ENCODE data around the gene RASGRF1.

RASGRF1 gene

GRCh38 chr15:78921940-78922339, 168.6 kb downstream of the RASGRF1 start:
- no peak overlapping the region for H3K4me3 ChIP-seq (ENCODE audit: control insufficient read depth, low read depth, low read length)

GRCh38 chr15:78921517-78921916, 169.1 kb downstream of the RASGRF1 start:
- no peak for TF ChIP-seq CTCF (conservative IDR thresholded peaks at IDR 0.05; ENCODE audit: control insufficient read depth, insufficient read depth, low read depth, low read length)
- no peak for DNase-seq (ENCODE audit: low read depth)
- no peak overlapping the region for H3K4me3 ChIP-seq (ENCODE audit: control insufficient read depth, low read depth, low read length)

More at GRCh38 chr15:78921940-78922339, 168.6 kb downstream of the RASGRF1 start:
- TF ChIP-seq CTCF (conservative IDR thresholded peaks at IDR 0.05; ENCODE audit: control insufficient read depth, insufficient read depth, low read depth, low read length), result no peak
- DNase-seq (ENCODE audit: low read depth), result no peak

DNA sequence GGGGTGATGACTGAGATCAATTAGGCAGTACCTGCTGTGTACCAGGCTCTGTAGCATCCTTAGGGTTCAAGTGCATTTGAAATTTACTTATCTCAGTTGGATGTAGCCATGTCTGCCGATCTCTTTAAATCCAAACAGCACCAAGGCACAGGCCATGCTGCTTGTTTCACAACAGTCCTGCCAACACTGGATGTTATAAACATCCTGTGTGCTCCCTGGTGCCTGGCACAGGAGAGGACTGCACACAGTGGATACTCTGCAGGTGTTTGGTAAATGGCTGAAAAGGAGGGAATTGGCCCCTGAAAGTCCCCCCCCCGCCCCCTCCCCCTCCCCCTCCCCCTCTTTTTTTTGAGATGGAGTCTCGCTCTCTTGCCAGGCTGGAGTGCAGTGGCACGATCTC, 172.7 kb downstream of the RASGRF1 start:
- H3K4me3 ChIP-seq (ENCODE audit: control insufficient read depth, low read depth, low read length), result no peak overlapping the region
- DNase-seq (ENCODE audit: low read depth), result no peak
- no peak for TF ChIP-seq CTCF (conservative IDR thresholded peaks at IDR 0.05; ENCODE audit: control insufficient read depth, insufficient read depth, low read depth, low read length)

DNA sequence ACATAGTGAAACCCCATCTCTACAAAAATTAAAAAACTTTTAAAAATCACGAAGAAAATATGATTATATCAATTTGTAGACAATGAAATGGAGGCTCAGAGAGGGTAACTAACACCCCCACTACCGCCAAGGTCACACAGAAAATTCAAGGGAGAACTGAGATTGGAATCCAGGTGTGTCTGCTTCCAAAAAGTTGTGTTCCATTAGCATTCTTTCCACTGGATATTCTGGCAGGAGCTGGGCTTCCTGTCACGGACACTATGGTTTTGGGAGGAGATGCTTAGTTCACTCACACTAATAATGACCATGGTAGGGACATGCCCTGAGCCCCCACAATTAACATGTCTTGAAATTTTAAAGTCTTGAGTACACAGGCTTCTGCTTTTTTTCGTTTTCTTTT, 174.5 kb downstream of the RASGRF1 start:
- H3K4me3 ChIP-seq (ENCODE audit: control insufficient read depth, low read depth, low read length), result no peak overlapping the region
- no peak for DNase-seq (ENCODE audit: low read depth)
- no peak for TF ChIP-seq CTCF (conservative IDR thresholded peaks at IDR 0.05; ENCODE audit: control insufficient read depth, insufficient read depth, low read depth, low read length)

- H3K4me3 ChIP-seq (ENCODE audit: control insufficient read depth, low read depth, low read length), result no peak overlapping the region
- no peak for TF ChIP-seq CTCF (conservative IDR thresholded peaks at IDR 0.05; ENCODE audit: control insufficient read depth, insufficient read depth, low read depth, low read length)
- DNase-seq (ENCODE audit: low read depth), result peak; percentile 60
Measured at GRCh38 chr15:78915341-78916087, 175.1 kb downstream of the RASGRF1 start.

DNA sequence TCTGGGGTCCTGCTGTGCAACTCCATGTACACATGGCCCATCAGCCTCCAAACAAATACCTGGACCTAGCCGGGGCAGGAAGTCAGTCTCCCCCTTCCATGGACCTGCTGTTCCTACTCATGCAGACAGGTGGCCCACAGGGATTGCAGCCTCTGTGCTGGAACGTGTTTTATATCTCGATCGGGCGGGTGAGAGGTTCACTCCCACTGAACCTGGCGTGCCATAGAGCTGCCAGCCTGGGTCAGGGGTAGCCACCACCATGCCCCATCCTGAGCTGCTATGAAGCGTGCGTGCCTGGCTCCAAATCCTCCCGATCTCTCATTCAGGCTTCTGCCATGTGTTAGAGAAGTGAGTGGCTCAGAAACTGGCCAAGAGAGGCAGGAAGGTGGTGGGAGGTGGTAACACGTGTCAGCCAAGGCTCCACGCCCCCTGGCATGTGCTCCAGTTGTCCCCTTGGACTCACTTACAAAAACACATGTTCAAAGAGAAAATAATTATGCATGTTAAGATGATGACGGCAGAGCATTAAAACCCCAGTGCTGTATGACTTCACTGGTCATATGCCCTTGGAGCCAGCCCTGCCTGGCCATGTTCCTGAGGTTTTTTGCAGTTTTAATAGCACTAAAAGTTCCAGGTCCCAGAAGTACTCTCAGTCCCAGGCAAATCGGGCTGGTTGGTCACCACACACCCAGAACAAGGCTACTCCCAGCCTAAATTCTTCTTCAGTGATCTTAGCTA, 176.4 kb downstream of the RASGRF1 start:
- no peak overlapping the region for H3K4me3 ChIP-seq (ENCODE audit: control insufficient read depth, low read depth, low read length)
- peak; percentile 54 for TF ChIP-seq CTCF (conservative IDR thresholded peaks at IDR 0.05; ENCODE audit: control insufficient read depth, insufficient read depth, low read depth, low read length)
- DNase-seq (ENCODE audit: low read depth), result peak; percentile 79

Measured in fibroblast of mammary gland (primary cell).